H1 (cell line): Measurements from ENCODE around the gene IQGAP3. TPM values are rescaled to one million over a fixed set of nuclear protein-coding genes. Genes with fewer than 3 reads are reported as not detected.

Experiments used
- CTCF ChIA-PET: fragments of 300-600 bp; sonication (Branson Sonifier 250); formaldehyde crosslinking; loops from one replicate; lab custom pipeline; 2021; ENCODE audit not compliant: partially characterized antibody; lab: Charles Lee
- POLR2A ChIA-PET: fragments of 300-600 bp; sonication (Branson Sonifier 250); formaldehyde crosslinking; loops from one replicate; lab custom pipeline; 2021; ENCODE audit warnings: inconsistent platforms; ENCODE audit not compliant: partially characterized antibody; lab: Charles Lee
- DNase-seq, 2 experiments: peaks; one replicate each; pipeline versions ENCODE4 v3.0.0 to v3.0.0-alpha.2; 2010 to 2022; ENCODE audit warnings: low spot score in 2 of 2, low read depth in 1 of 2, mixed read lengths in 1 of 2
- FAIRE-seq: peaks from 2 replicates; lab custom pipeline; 2011; peaks lifted over from hg19 to GRCh38; lab: Jason Lieb, UNC
- H2AFZ ChIP-seq: 2 replicates; pipeline ENCODE4 v1.8.1; 2012; ENCODE audit warnings: low read length, inconsistent platforms
- H2AK5ac ChIP-seq: 2 replicates; pipeline ENCODE4 v1.6.1; 2013; ENCODE audit warnings: low read depth, low read length
- H2BK120ac ChIP-seq: replicated peaks from 2 replicates; pipeline ENCODE3; 2013; ENCODE audit warnings: low read depth, low read length, inconsistent platforms
- H2BK12ac ChIP-seq: 2 replicates; pipeline ENCODE4 v1.6.1; 2013; ENCODE audit warnings: low read depth, low read length
- H2BK15ac ChIP-seq: 2 replicates; pipeline ENCODE4 v1.6.1; 2013; ENCODE audit warnings: low read length
- H2BK20ac ChIP-seq: 2 replicates; pipeline ENCODE4 v1.6.1; 2013; ENCODE audit warnings: low read length
- H2BK5ac ChIP-seq: 2 replicates; pipeline ENCODE4 v1.6.1; 2013; ENCODE audit warnings: low read depth, low read length
- H3K14ac ChIP-seq: 2 replicates; pipeline ENCODE4 v1.6.1; 2013; ENCODE audit warnings: inconsistent platforms; ENCODE audit not compliant: insufficient read length
- H3K18ac ChIP-seq: 2 replicates; pipeline ENCODE4 v1.6.1; 2013; ENCODE audit warnings: low read length; ENCODE audit errors: extremely low read depth
- H3K23ac ChIP-seq: 2 replicates; pipeline ENCODE4 v1.6.1; 2013; ENCODE audit warnings: inconsistent platforms; ENCODE audit not compliant: insufficient read length
- H3K23me2 ChIP-seq: 2 replicates; pipeline ENCODE4 v1.6.1; 2013; ENCODE audit warnings: low read depth, low read length
- H3K27ac ChIP-seq: 2 replicates; pipeline ENCODE4 v1.6.1; 2011; ENCODE audit warnings: low read depth, low read length, inconsistent platforms
- H3K27me3 ChIP-seq, 4 experiments: replicated peaks in 1 of 4; 1 replicate in 1 of 4; 2 replicates in 3 of 4; pipeline versions ENCODE4 v1.6.1 to v1.8.1; 2011 to 2013; ENCODE audit warnings: low read length in 3 of 4, mild to moderate bottlenecking in 3 of 4, inconsistent platforms in 2 of 4, mixed read lengths in 2 of 4, moderate library complexity in 1 of 4; ENCODE audit not compliant: control insufficient read depth in 3 of 4, insufficient read depth in 3 of 4; ENCODE audit errors: extremely low read depth in 1 of 4
- H3K36me3 ChIP-seq, 4 experiments: 2 replicates each; pipeline versions ENCODE4 v1.6.1 to v1.8.1; 2011 to 2013; ENCODE audit warnings: mild to moderate bottlenecking in 4 of 4, low read length in 3 of 4, moderate library complexity in 2 of 4, control low read depth in 1 of 4, inconsistent platforms in 1 of 4; ENCODE audit not compliant: insufficient read depth in 4 of 4, control insufficient read depth in 2 of 4
- H3K4ac ChIP-seq: replicated peaks from 2 replicates; pipeline ENCODE3; 2013; ENCODE audit warnings: low read length, low read depth, mixed read lengths, inconsistent platforms; ENCODE audit not compliant: insufficient read length
- H3K4me1 ChIP-seq, 4 experiments: replicated peaks in 1 of 4; 1 replicate in 1 of 4; 2 replicates in 3 of 4; pipeline versions ENCODE4 v1.6.1 to v1.8.1; 2011 to 2013; ENCODE audit warnings: low read length in 3 of 4, inconsistent platforms in 2 of 4, mixed read lengths in 1 of 4; ENCODE audit not compliant: insufficient read depth in 4 of 4, control insufficient read depth in 3 of 4
- H3K4me2 ChIP-seq, 2 experiments: 2 replicates each; pipeline versions ENCODE4 v1.6.1 to v1.8.1; 2011 to 2013; ENCODE audit warnings: low read depth in 2 of 2, low read length in 2 of 2, control low read depth in 1 of 2, inconsistent platforms in 1 of 2, mild to moderate bottlenecking in 1 of 2; ENCODE audit not compliant: insufficient read depth in 1 of 2
- H3K4me3 ChIP-seq, 4 experiments: fragments of 200-600, 300-600 bp in 1 of 4; sonication (generic), shearing (Covaris generic), sonication (Bioruptor Twin) in 1 of 4; 2 replicates each; pipeline versions ENCODE4 v1.5.1 to v1.8.1; 2011 to 2016; ENCODE audit warnings: low read length in 4 of 4, low read depth in 3 of 4, control low read depth in 2 of 4, inconsistent platforms in 2 of 4, mild to moderate bottlenecking in 2 of 4, mixed read lengths in 1 of 4, moderate library complexity in 1 of 4; ENCODE audit not compliant: insufficient read depth in 2 of 4; ENCODE audit errors: extremely low read depth in 1 of 4
- H3K56ac ChIP-seq: replicated peaks from 2 replicates; pipeline ENCODE3; 2013; ENCODE audit warnings: low read depth, mild to moderate bottlenecking, mixed read lengths, low read length, inconsistent platforms; ENCODE audit not compliant: insufficient read length
- H3K79me1 ChIP-seq: 2 replicates; pipeline ENCODE4 v1.6.1; 2013; ENCODE audit warnings: low read depth, low read length, control low read depth
- H3K79me2 ChIP-seq, 2 experiments: 2 replicates each; pipeline versions ENCODE4 v1.6.1 to v1.8.1; 2012 to 2013; ENCODE audit warnings: low read length in 2 of 2, mild to moderate bottlenecking in 2 of 2, inconsistent platforms in 1 of 2; ENCODE audit not compliant: insufficient read depth in 2 of 2, control insufficient read depth in 1 of 2
- H3K9ac ChIP-seq, 4 experiments: replicated peaks in 1 of 4; 1 replicate in 1 of 4; 2 replicates in 3 of 4; pipeline versions ENCODE4 v1.6.1 to v1.8.1; 2011 to 2013; ENCODE audit warnings: low read depth in 3 of 4, low read length in 3 of 4, control low read depth in 2 of 4, mild to moderate bottlenecking in 2 of 4, moderate library complexity in 2 of 4, inconsistent platforms in 1 of 4; ENCODE audit errors: extremely low read depth in 1 of 4
- H3K9me3 ChIP-seq, 2 experiments: 2 replicates each; pipeline versions ENCODE4 v1.6.1 to v1.8.1; 2012 to 2013; ENCODE audit warnings: mild to moderate bottlenecking in 2 of 2, moderate library complexity in 2 of 2, control low read depth in 1 of 2, inconsistent platforms in 1 of 2, low read depth in 1 of 2, low read length in 1 of 2, mixed read lengths in 1 of 2; ENCODE audit not compliant: insufficient read depth in 2 of 2
- H4K20me1 ChIP-seq, 2 experiments: replicated peaks in 1 of 2; 2 replicates each; pipeline versions ENCODE3 to v1.8.1; 2011 to 2013; ENCODE audit warnings: inconsistent platforms in 2 of 2, low read length in 2 of 2, mild to moderate bottlenecking in 1 of 2; ENCODE audit not compliant: insufficient read depth in 2 of 2, control insufficient read depth in 1 of 2
- H4K5ac ChIP-seq: 2 replicates; pipeline ENCODE4 v1.6.1; 2013; ENCODE audit warnings: low read length, low read depth, mixed read lengths, inconsistent platforms; ENCODE audit not compliant: insufficient read length
- H4K8ac ChIP-seq: 2 replicates; pipeline ENCODE4 v1.8.0; 2013; ENCODE audit warnings: mild to moderate bottlenecking, moderate library complexity, low read length, inconsistent platforms; ENCODE audit not compliant: insufficient read depth; ENCODE audit errors: extremely low read depth
- H4K91ac ChIP-seq: replicated peaks from 2 replicates; pipeline ENCODE3; 2013; ENCODE audit warnings: low read length, mixed read lengths, inconsistent platforms; ENCODE audit not compliant: insufficient read length
- CBX5 ChIP-seq: fragments of 300-800, 300-1000 bp; sonication (generic); IDR thresholded peaks from 2 replicates; pipeline ENCODE4 v1.7.1; 2016; ENCODE audit warnings: antibody characterized with exemption, low read length, low read depth
- MAFK ChIP-seq: IDR thresholded peaks from 2 replicates; pipeline ENCODE4 v1.6.1; 2012; ENCODE audit warnings: low read depth, mild to moderate bottlenecking, improper control_type of control experiment, low read length
- RXRA ChIP-seq: IDR thresholded peaks from 2 replicates; pipeline ENCODE4 v1.6.1; 2011; ENCODE audit warnings: low read depth, mild to moderate bottlenecking, low read length, moderate library complexity; ENCODE audit not compliant: insufficient read depth
- SIRT6 ChIP-seq: IDR thresholded peaks from one replicate; pipeline ENCODE4 v1.7.1; 2012; ENCODE audit warnings: low read length, inconsistent platforms
- SIX5 ChIP-seq: IDR thresholded peaks from 2 replicates; pipeline ENCODE4 v1.6.1; 2011; ENCODE audit warnings: mild to moderate bottlenecking, low read depth, low read length
- TEAD4 ChIP-seq: IDR thresholded peaks from 2 replicates; pipeline ENCODE4 v1.6.1; 2012; ENCODE audit warnings: low read depth, low read length, inconsistent platforms, mixed read lengths
- WGBS, 2 experiments: shearing (Covaris generic) in 1 of 2; methylation state at CpG; one replicate each; pipeline versions ENCODE4 v1.1.6 to v1.1.7; 2013 to 2015; ENCODE audit warnings: low lambda C conversion rate in 2 of 2, mixed read lengths in 2 of 2, inconsistent platforms in 1 of 2, low coverage in 1 of 2, missing lambda C conversion rate in 1 of 2; ENCODE audit not compliant: insufficient replicate concordance in 2 of 2, insufficient coverage in 1 of 2, insufficient read length in 1 of 2; ENCODE audit errors: extremely low coverage in 1 of 2, missing lambda C conversion rate in 1 of 2; 5-methylcytosine and 5-hydroxymethylcytosine counted together
- polyA plus RNA-seq, 7 experiments: library from polyadenylated mRNA; depleted of rRNA in 3 of 7; stranded (reverse) in 5 of 7; unstranded in 2 of 7; fragments of >200 nt in 5 of 7; fragments of 200-250 nt in 2 of 7; gene quantifications; 1 replicate in 5 of 7; 2 replicates in 1 of 7; 4 replicates in 1 of 7; pipeline versions ENCODE4 v1.2.1 to v1.2.3, GENCODE V29; 2011 to 2013; ENCODE audit warnings: missing spikeins in 2 of 7, mixed read lengths in 2 of 7
- total RNA-seq: library from RNA; stranded (reverse); fragmentation: NEBNext Ultra II Directional; extraction: Animal tissue kit (Norgen Biotek cat#: 25700); gene quantifications from 2 replicates; pipeline ENCODE4 v1.2.1, GENCODE V29; 2021

IQGAP3 gene
- total and polyA plus RNA-seq, 2 of the 8 experiments (the other 6 are each of a cell fraction or from before 2014, with no cell fraction given), result 14.6 to 22.3 TPM

DNA sequence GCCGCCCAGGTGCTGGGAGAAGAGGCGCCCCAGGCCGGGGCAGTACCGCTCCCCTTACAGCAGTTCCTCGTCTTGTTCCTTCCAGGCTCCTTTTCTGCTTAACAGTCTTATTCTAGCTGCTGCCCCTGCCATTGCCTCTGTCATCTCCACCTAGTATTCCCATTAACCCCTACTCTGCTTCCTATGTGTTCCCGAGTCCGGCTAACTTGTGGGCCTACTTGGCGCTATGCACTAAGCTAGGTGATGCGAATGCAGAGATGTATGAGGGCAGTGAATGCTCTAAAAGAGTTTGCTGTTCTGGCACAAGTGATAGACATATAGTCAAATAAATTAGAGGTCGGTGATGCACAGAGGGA is 276 bp upstream of the IQGAP3 start:
- H4K20me1 ChIP-seq, result no peaks in the 10 kb centered on the region
- no peak overlapping the region for H3K9ac ChIP-seq
- no peak overlapping the region for H3K56ac ChIP-seq
- H3K4me1 ChIP-seq, result no peaks in the 10 kb centered on the region; a peak in 1 of 7 replicates
- POLR2A ChIA-PET, result interaction anchor here (0.9 to 1.0 kb wide), 2 partner anchors 10 to 37 kb away, joined by 3 to 4 read pairs; no protein-coding TSS in a partner anchor
- H3K4me2 ChIP-seq, result peak overlapping the region; percentile 68 to 92; a peak in 3 of 4 replicates
- no peak overlapping the region for H2BK120ac ChIP-seq
- no peak overlapping the region for H2BK12ac ChIP-seq
- H2BK15ac ChIP-seq, result no peak overlapping the region
- H3K4me3 ChIP-seq, result peak overlapping the region; percentile 86 to 92 (median 89); a peak in 6 of 8 replicates
- no peak overlapping the region for H3K18ac ChIP-seq
- no peak for DNase-seq
- TF ChIP-seq TEAD4 (no peak), SIRT6 (no peak), RXRA (no peak), MAFK (no peak), SIX5 (no peak), CBX5 (no peak)
- H2BK20ac ChIP-seq, result no peak overlapping the region
- no peak overlapping the region for H3K23ac ChIP-seq
- H3K9me3 ChIP-seq, result no peaks in the 10 kb centered on the region
- no peak for FAIRE-seq
- no peak overlapping the region for H3K14ac ChIP-seq
- 51% methylated on average over 10 of the region's 10 CpGs; no CpG with 5 or more reads in 1 of the 2 experiments for WGBS, 2 experiments
- H4K91ac ChIP-seq, result no peak overlapping the region
- 0 out of 4 replicates have a peak, but pooled peaks cover 0 to 5% of the 10 kb centered on the region in 2 experiments for H3K79me2 ChIP-seq
- no peak overlapping the region for H2BK5ac ChIP-seq
- no peak overlapping the region for H4K8ac ChIP-seq
- H2AK5ac ChIP-seq, result no peak overlapping the region
- no peak overlapping the region for H4K5ac ChIP-seq
- CTCF ChIA-PET, result interaction anchor here (0.8 to 2.2 kb wide), 4 partner anchors 9 to 82 kb away, joined by 3 to 9 read pairs (median 4); no protein-coding TSS in a partner anchor
- H3K27ac ChIP-seq, result no peak overlapping the region
- no peak overlapping the region for H3K4ac ChIP-seq
- peak overlapping the region; percentile 15 for H2AFZ ChIP-seq
- peaks cover 3% of the 10 kb centered on the region; the same call in 1 of the 2 replicates for H3K23me2 ChIP-seq
- no peaks in the 10 kb centered on the region for H3K36me3 ChIP-seq
- no peaks in the 10 kb centered on the region; the same call in 1 of the 2 replicates for H3K79me1 ChIP-seq
- no peaks in the 10 kb centered on the region for H3K27me3 ChIP-seq
